Peyer's patch (tissue), 4 donors: ENCODE results near the gene SMPD4.
"Not testable (repeated sequence)": the region's sequence is repeated elsewhere in the genome, so short reads cannot be mapped to it uniquely, and the experiment has no call there.

Experiments used
- POLR2A ChIP-seq, 2 donors: fragments of 450-650 bp; IDR thresholded peaks; one replicate each; pipeline ENCODE4 v1.5.1; 2017; ENCODE audit warnings: antibody characterized with exemption in 2 of 2, mild to moderate bottlenecking in 2 of 2, moderate library complexity in 2 of 2
- TF ChIP-seq, protein P1 (sequence below), 6 experiments: fragments of 450-650 bp in 4 of 6; fragments of 200-600 bp in 2 of 6; sonication (generic) in 1 of 6; IDR thresholded peaks; one replicate each; pipeline ENCODE4 v1.5.1; 2017 to 2019; ENCODE audit warnings: antibody characterized with exemption in 6 of 6, mild to moderate bottlenecking in 3 of 6, moderate library complexity in 1 of 6

GRCh38 chr2:130195089-130195635 is 13.8 kb upstream of the SMPD4 start:
- TF ChIP-seq, protein P1, sequence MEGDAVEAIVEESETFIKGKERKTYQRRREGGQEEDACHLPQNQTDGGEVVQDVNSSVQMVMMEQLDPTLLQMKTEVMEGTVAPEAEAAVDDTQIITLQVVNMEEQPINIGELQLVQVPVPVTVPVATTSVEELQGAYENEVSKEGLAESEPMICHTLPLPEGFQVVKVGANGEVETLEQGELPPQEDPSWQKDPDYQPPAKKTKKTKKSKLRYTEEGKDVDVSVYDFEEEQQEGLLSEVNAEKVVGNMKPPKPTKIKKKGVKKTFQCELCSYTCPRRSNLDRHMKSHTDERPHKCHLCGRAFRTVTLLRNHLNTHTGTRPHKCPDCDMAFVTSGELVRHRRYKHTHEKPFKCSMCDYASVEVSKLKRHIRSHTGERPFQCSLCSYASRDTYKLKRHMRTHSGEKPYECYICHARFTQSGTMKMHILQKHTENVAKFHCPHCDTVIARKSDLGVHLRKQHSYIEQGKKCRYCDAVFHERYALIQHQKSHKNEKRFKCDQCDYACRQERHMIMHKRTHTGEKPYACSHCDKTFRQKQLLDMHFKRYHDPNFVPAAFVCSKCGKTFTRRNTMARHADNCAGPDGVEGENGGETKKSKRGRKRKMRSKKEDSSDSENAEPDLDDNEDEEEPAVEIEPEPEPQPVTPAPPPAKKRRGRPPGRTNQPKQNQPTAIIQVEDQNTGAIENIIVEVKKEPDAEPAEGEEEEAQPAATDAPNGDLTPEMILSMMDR (IDR thresholded peaks at IDR 0.05): not testable (repeated sequence)
- TF ChIP-seq POLR2A (IDR thresholded peaks at IDR 0.05): not testable (repeated sequence)
